BE2C (cell line): Measurements from ENCODE around the gene GAN.

Source experiments
- DNase-seq: peaks from one replicate; pipeline ENCODE4 v3.0.0-alpha.2; 2020
- H3K27me3 ChIP-seq: fragments of 250-450 bp; sonication (Bioruptor Pico); 2 replicates; pipeline ENCODE4 v1.5.1; 2020; ENCODE audit warnings: mild to moderate bottlenecking
- H3K36me3 ChIP-seq: fragments of 250-450 bp; sonication (Bioruptor Pico); 2 replicates; pipeline ENCODE4 v1.5.1; 2020; ENCODE audit warnings: mild to moderate bottlenecking
- H3K4me1 ChIP-seq: fragments of 250-450 bp; sonication (Bioruptor Pico); 2 replicates; pipeline ENCODE4 v1.5.1; 2020
- H3K4me3 ChIP-seq: 2 replicates; pipeline ENCODE4 v1.5.1; 2011; ENCODE audit warnings: low read depth, low read length
- H3K9me3 ChIP-seq: fragments of 250-450 bp; sonication (Bioruptor Pico); 2 replicates; pipeline ENCODE4 v1.5.1; 2020
- TF ChIP-seq, protein P1 (sequence below): IDR thresholded peaks from 2 replicates; pipeline ENCODE4 v1.5.1; 2012; ENCODE audit warnings: mild to moderate bottlenecking, low read depth, low read length

The GAN gene

DNA sequence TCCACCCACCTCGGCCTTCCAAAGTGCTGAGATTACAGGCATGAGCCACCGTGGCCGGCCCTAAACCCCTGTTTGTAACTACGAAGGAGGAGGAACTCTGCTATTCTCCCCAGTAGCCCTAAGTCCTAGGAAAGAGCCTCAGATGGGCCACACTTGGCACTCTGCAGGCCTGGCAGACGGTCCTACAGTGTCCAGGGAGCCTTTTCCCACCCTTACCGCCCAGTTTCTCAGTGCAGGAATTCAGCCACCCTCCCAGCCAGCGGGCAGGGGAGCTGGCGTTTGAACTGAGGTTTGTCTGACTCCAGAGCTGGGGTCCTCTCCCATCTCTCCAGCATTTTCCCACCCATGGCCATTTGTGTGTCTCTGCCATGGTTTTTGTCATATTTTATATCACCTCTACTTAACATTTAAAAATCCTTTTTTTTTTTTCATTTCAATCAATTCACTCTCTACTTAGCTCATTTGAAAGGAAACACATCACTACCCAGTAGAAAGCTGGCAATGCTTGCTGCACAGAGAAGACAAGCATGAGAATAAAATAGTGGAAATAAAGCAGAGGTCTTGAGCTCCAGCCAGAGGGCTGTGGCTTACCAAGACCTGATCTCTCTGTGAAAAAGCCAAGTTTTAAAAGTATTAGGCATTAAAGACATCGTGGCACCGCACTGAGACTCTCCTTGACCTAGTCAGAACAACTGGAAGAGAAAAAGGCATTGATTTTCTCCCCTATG is 41.4 kb upstream of the GAN start:
- no peaks in the 10 kb centered on the region for H3K27me3 ChIP-seq
- DNase-seq: no peak
- H3K4me3 ChIP-seq: no peak overlapping the region
- H3K36me3 ChIP-seq: no peaks in the 10 kb centered on the region
- H3K4me1 ChIP-seq: peaks cover 7% of the 10 kb centered on the region
- no peaks in the 10 kb centered on the region for H3K9me3 ChIP-seq
- TF ChIP-seq, protein P1, sequence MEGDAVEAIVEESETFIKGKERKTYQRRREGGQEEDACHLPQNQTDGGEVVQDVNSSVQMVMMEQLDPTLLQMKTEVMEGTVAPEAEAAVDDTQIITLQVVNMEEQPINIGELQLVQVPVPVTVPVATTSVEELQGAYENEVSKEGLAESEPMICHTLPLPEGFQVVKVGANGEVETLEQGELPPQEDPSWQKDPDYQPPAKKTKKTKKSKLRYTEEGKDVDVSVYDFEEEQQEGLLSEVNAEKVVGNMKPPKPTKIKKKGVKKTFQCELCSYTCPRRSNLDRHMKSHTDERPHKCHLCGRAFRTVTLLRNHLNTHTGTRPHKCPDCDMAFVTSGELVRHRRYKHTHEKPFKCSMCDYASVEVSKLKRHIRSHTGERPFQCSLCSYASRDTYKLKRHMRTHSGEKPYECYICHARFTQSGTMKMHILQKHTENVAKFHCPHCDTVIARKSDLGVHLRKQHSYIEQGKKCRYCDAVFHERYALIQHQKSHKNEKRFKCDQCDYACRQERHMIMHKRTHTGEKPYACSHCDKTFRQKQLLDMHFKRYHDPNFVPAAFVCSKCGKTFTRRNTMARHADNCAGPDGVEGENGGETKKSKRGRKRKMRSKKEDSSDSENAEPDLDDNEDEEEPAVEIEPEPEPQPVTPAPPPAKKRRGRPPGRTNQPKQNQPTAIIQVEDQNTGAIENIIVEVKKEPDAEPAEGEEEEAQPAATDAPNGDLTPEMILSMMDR: no peak

DNA sequence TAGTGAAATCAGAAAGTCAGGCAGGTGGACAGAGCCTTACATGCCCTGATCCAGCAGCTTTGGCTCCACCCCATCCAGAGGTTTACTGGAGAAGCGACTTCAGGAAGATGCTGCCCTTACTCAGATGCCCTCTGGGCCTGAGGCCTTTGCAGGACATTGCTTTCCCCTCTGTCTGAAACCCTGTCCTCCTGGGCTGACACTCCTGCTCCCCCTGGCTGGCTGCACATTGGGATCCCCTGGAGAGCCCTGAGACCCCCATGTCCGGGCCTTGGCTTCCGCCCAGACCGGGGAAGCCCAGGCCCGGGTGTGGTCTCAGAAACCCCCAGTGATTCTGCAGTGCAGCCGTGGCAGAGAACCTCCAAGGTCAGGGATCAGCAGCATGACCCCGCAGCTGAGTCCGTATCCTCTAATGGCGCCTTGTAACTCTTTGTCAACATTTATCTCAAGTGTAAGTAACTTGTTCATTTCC is 39.7 kb upstream of the GAN start:
- Histone ChIP-seq H3K9me3 (no peaks in the 10 kb centered on the region), H3K4me3 (no peak overlapping the region), H3K4me1 (peaks cover 7% of the 10 kb centered on the region), H3K36me3 (no peaks in the 10 kb centered on the region), H3K27me3 (no peaks in the 10 kb centered on the region)
- DNase-seq: no peak
- TF ChIP-seq, protein P1: no peak

DNA sequence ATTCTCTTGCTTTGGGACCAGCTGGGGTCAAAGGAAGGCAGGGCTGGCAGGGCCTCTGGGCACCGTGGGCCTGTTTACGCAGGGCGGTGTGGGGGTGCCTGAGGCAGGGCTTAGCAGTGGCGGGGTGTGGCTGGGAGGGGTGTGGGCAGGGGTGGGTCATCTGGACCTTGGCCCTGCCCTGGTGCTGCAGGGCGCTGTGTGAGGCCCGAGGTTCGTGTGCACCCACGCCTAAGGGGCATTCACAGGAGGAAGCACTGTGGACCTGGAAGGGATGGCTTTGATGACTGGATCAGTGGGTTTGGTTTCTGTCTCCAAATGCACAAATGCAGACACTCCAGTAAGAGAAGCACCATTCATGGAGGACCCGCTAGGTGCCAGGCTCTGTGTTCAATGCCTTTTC is 39.0 kb upstream of the GAN start:
- Histone ChIP-seq H3K4me3 (no peak overlapping the region), H3K36me3 (no peaks in the 10 kb centered on the region), H3K27me3 (no peaks in the 10 kb centered on the region), H3K9me3 (no peaks in the 10 kb centered on the region), H3K4me1 (peaks cover 7% of the 10 kb centered on the region)
- TF ChIP-seq, protein P1: no peak
- no peak for DNase-seq

DNA sequence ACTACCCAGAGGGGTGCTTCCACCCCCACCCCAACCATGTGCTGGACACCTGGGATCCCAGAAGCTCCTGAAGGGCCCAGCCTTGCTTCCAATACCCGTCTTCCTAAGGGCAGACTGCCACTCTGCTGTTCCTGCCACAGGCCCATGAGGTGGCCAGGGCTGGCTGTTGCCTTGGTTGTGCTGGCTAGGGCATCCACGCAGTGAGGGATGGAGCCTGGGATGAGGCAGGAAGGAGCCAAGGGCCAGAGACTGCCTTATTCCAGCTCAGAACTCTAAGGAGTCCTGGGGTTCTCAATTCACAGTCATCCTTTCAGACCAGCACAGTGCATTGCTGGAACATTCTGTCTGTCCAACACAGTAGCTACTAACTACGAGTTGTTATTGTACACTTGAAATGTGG is 38.4 kb upstream of the GAN start:
- Histone ChIP-seq H3K4me1 (peaks cover 7% of the 10 kb centered on the region), H3K4me3 (no peak overlapping the region), H3K36me3 (no peaks in the 10 kb centered on the region), H3K27me3 (no peaks in the 10 kb centered on the region), H3K9me3 (no peaks in the 10 kb centered on the region)
- TF ChIP-seq, protein P1: no peak
- no peak for DNase-seq

DNA sequence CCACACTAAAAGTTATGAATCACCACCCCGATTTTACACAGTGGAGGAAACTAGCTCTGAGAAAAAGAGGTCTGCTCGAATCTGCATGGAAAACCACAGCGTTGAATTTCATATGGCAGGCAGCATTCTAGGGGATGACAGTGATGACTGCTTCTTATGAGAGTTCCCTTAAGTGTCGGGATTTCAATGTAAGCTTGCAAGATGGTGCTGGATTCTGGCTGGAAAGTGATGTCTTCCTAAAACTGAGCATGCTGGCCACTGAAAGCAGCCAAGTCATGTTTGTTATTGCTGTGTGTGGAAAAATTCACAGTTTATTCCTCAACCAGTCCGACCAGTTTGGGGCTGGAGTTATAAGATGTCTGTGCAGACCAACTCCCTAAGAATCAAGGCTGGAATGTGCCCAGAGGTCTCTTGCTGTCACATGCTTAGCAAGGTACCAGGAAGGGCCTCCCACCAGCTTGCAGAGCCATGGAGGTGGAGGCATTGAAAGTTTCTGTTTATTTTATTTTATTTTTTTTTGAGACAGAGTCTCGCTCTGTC is 37.2 kb upstream of the GAN start:
- TF ChIP-seq, protein P1: no peak
- H3K4me3 ChIP-seq: no peak overlapping the region
- H3K27me3 ChIP-seq: no peaks in the 10 kb centered on the region
- no peak for DNase-seq
- no peaks in the 10 kb centered on the region for H3K36me3 ChIP-seq
- H3K9me3 ChIP-seq: no peaks in the 10 kb centered on the region
- peaks cover 7% of the 10 kb centered on the region for H3K4me1 ChIP-seq

DNA sequence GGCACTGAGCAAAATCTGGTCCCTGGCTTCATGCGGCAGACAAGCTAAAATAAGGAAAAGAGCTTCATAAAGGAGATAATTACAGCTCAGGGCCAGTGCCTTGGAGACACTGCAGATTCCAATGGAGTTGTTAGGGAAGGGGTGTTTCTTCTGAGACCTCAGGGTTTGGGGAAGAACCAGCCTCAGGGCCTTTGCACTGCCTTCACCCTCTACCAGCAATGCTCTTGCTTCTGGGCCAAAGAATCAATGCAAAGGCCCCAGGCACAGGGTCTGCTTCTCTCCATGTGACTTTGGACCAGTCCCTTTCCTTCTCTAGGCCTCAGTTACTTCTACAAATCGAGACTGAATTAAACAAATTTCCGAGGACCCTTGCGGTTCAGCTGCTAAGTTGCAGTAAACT is 36.2 kb upstream of the GAN start:
- TF ChIP-seq, protein P1: no peak
- no peaks in the 10 kb centered on the region for H3K4me1 ChIP-seq

More for the DNA sequence above, 36.2 kb upstream of the GAN start:
- Histone ChIP-seq H3K9me3 (no peaks in the 10 kb centered on the region), H3K4me3 (no peak overlapping the region), H3K36me3 (no peaks in the 10 kb centered on the region), H3K27me3 (no peaks in the 10 kb centered on the region)
- DNase-seq: no peak
